GM12878 (cell line): ENCODE data around the gene WASF2. TPM values are rescaled to one million over a fixed set of nuclear protein-coding genes. Genes with fewer than 3 reads are reported as not detected.

Experiments used
- ATAC-seq: fragments of 200-7000 bp; cut with Tn5 transposase; 3 replicates; pipeline ENCODE4 v1.9.1; 2020; ENCODE audit warnings: mild to moderate bottlenecking, moderate library complexity
- BruUV-seq: library from RNA; stranded (reverse); fragments of 400-500 nt; replicated peaks from 2 replicates; lab custom pipeline; 2021; lab: Mats Ljungman, UMichigan
- CTCF ChIA-PET: fragments of 300-600 bp; sonication (Branson Sonifier 250); formaldehyde crosslinking; extraction: SDS; loops from one replicate; lab custom pipeline; 2021; ENCODE audit warnings: inconsistent platforms; lab: Yijun Ruan, JAX
- POLR2A ChIA-PET: fragments of 350-600 bp; formaldehyde crosslinking; extraction: SDS; loops from one replicate; lab custom pipeline; 2021; ENCODE audit warnings: inconsistent platforms; lab: Charles Lee
- RAD21 ChIA-PET: fragments of 300-600 bp; sonication (Branson Sonifier 250); formaldehyde crosslinking; loops from one replicate; lab custom pipeline; 2023; ENCODE audit warnings: antibody characterized with exemption; ENCODE audit not compliant: unreplicated experiment; lab: Charles Lee
- SMC1A ChIA-PET: fragments of 300-600 bp; sonication (Branson Sonifier 250); formaldehyde crosslinking; loops from one replicate; lab custom pipeline; 2023; ENCODE audit not compliant: unreplicated experiment, uncharacterized antibody; lab: Charles Lee
- DNase-seq: peaks from one replicate; pipeline ENCODE4 v3.0.0-alpha.2; 2011; ENCODE audit warnings: low read depth, low spot score
- FAIRE-seq: peaks from 3 replicates; lab custom pipeline; 2011; peaks lifted over from hg19 to GRCh38; lab: Jason Lieb, UNC
- H2AFZ ChIP-seq: 2 replicates; pipeline ENCODE4 v1.6.0; 2011; ENCODE audit warnings: low read depth, low read length, control low read depth; ENCODE audit not compliant: control insufficient read depth
- H3K27ac ChIP-seq: 2 replicates; pipeline ENCODE4 v1.5.1; 2011; ENCODE audit warnings: control low read depth; ENCODE audit not compliant: control insufficient read depth, insufficient read depth
- H3K27me3 ChIP-seq, 2 experiments: replicated peaks in 1 of 2; 2 replicates each; pipeline versions ENCODE4 v1.6.0 to v1.6.1; 2011; ENCODE audit warnings: low read length in 1 of 2; ENCODE audit not compliant: control insufficient read depth in 2 of 2, insufficient read depth in 2 of 2
- H3K36me3 ChIP-seq, 2 experiments: 2 replicates each; pipeline ENCODE4 v1.5.1; 2011; ENCODE audit warnings: low read length in 1 of 2; ENCODE audit not compliant: control insufficient read depth in 2 of 2, insufficient read depth in 2 of 2
- H3K4me1 ChIP-seq: 2 replicates; pipeline ENCODE4 v1.6.1; 2011; ENCODE audit warnings: mild to moderate bottlenecking, low read length, moderate library complexity, mixed read lengths; ENCODE audit not compliant: control insufficient read depth, insufficient read depth
- H3K4me2 ChIP-seq: 2 replicates; pipeline ENCODE4 v1.6.0; 2011; ENCODE audit warnings: control low read depth; ENCODE audit not compliant: control insufficient read depth, insufficient read depth
- H3K4me3 ChIP-seq: fragments of 200-600 bp; sonication (generic); 2 replicates; pipeline ENCODE4 v1.5.1; 2016
- H3K79me2 ChIP-seq: 2 replicates; pipeline ENCODE4 v1.6.0; 2011; ENCODE audit warnings: low read length; ENCODE audit not compliant: control insufficient read depth, insufficient read depth
- H3K9ac ChIP-seq: 2 replicates; pipeline ENCODE4 v1.8.0; 2011; ENCODE audit warnings: low read length, control low read depth, mixed read lengths; ENCODE audit not compliant: control insufficient read depth, insufficient read depth
- H3K9me3 ChIP-seq: replicated peaks from 3 replicates; pipeline ENCODE4 v1.5.1; 2011; ENCODE audit warnings: mild to moderate bottlenecking, low read length; ENCODE audit not compliant: control insufficient read depth, insufficient read depth
- H4K20me1 ChIP-seq: 2 replicates; pipeline ENCODE4 v1.6.0; 2011; ENCODE audit not compliant: control insufficient read depth, insufficient read depth
- BACH1 ChIP-seq: fragments of 450-650 bp; IDR thresholded peaks from 2 replicates; pipeline ENCODE4 v1.6.1; 2017; ENCODE audit warnings: mild to moderate bottlenecking, borderline replicate concordance
- EZH2 ChIP-seq: IDR thresholded peaks from 2 replicates; pipeline ENCODE4 v1.6.1; 2012; ENCODE audit warnings: low read depth, mild to moderate bottlenecking, control low read depth, inconsistent platforms, low read length, borderline replicate concordance; ENCODE audit not compliant: control insufficient read depth
- MYB ChIP-seq: fragments of 150-350 bp; IDR thresholded peaks from 2 replicates; pipeline ENCODE4 v1.6.1; 2014; ENCODE audit warnings: mild to moderate bottlenecking, low read depth, low read length, borderline replicate concordance
- NBN ChIP-seq: fragments of 450-650 bp; IDR thresholded peaks from 2 replicates; pipeline ENCODE4 v1.6.1; 2016
- NR2F1 ChIP-seq: fragments of 450-650 bp; conservative IDR thresholded peaks from 2 replicates; pipeline ENCODE4 v1.6.1; 2017; ENCODE audit warnings: mild to moderate bottlenecking
- PAX5 ChIP-seq: IDR thresholded peaks from 2 replicates; pipeline ENCODE4 v1.6.1; 2011; ENCODE audit warnings: low read depth, low read length, borderline replicate concordance
- PKNOX1 ChIP-seq: fragments of 450-650 bp; IDR thresholded peaks from 2 replicates; pipeline ENCODE4 v1.6.1; 2016; ENCODE audit warnings: mild to moderate bottlenecking
- SPI1 ChIP-seq: IDR thresholded peaks from 2 replicates; pipeline ENCODE4 v1.6.1; 2011; ENCODE audit warnings: low read depth, mild to moderate bottlenecking, low read length, moderate library complexity, borderline replicate concordance; ENCODE audit not compliant: insufficient read depth
- STAT1 ChIP-seq: fragments of 450-650 bp; conservative IDR thresholded peaks from 2 replicates; pipeline ENCODE4 v1.6.1; 2014; ENCODE audit warnings: antibody characterized with exemption, mild to moderate bottlenecking
- WRNIP1 ChIP-seq: IDR thresholded peaks from 2 replicates; pipeline ENCODE4 v1.6.1; 2011; ENCODE audit warnings: low read depth, low read length, improper control_type of control experiment, borderline replicate concordance
- ZNF274 ChIP-seq: IDR thresholded peaks from one replicate; pipeline ENCODE4 v1.8.0; 2011; ENCODE audit not compliant: insufficient read length, insufficient read depth
- WGBS: methylation state at CpG from one replicate; pipeline ENCODE4 v1.1.6; 2016; ENCODE audit warnings: low lambda C conversion rate; ENCODE audit not compliant: insufficient replicate concordance, insufficient coverage; ENCODE audit errors: missing lambda C conversion rate; 5-methylcytosine and 5-hydroxymethylcytosine counted together
- in situ Hi-C: fragments of 300-500 bp; cut with MboI; formaldehyde crosslinking; loops from 9 replicates; pipeline ENCODE4 v1.14.3; 2018; ENCODE audit warnings: mixed read lengths
- intact Hi-C: fragments of 100-400 bp; cut with micrococcal nuclease; formaldehyde crosslinking; loops from one replicate; pipeline ENCODE4 v1.14.2; 2022; ENCODE audit not compliant: unreplicated experiment
- polyA plus RNA-seq, 11 experiments: library from polyadenylated mRNA; depleted of rRNA in 4 of 11; unstranded in 6 of 11; stranded (reverse) in 5 of 11; fragments of >200 nt; fragmentation: Nextera tagmentation in 4 of 11; fragmentation: Illumina TruSeq in 1 of 11; extraction: Ambion mirVana in 4 of 11; extraction: Trizol in 1 of 11; gene quantifications; 1 replicate in 1 of 11; 2 replicates in 10 of 11; pipeline versions ENCODE4 v1.2.1 to v1.2.3, GENCODE V29; 2011 to 2016; ENCODE audit warnings: inconsistent platforms in 2 of 11, missing spikeins in 2 of 11, low read depth in 1 of 11
- total RNA-seq, 4 experiments: library from RNA; depleted of rRNA in 3 of 4; stranded (reverse); fragments of >200 nt in 3 of 4; fragmentation: Illumina TruSeq in 1 of 4; extraction: Trizol in 1 of 4; gene quantifications; 2 replicates each; pipeline versions ENCODE4 v1.2.1 to v1.2.3, GENCODE V29; 2013 to 2021
- TF ChIP-seq, protein P1 (sequence below): fragments of 450-650 bp; IDR thresholded peaks from 2 replicates; pipeline ENCODE4 v1.6.1; 2017; ENCODE audit warnings: mild to moderate bottlenecking, moderate library complexity

Gene WASF2
- total and polyA plus RNA-seq, 10 of the 15 experiments (the other 5 are each of a cell fraction or from before 2014, with no cell fraction given) = 7.0 to 111 (median 37.1) TPM

GRCh38 chr1:27513958-27514357 is 24.0 kb upstream of the WASF2 start:
- Histone ChIP-seq H3K4me1 (no peaks in the 10 kb centered on the region; the same call in 1 of the 2 replicates), H3K9ac (no peak overlapping the region), H3K4me3 (no peak overlapping the region), H3K4me2 (no peak overlapping the region), H3K9me3 (no peaks in the 10 kb centered on the region), H3K27ac (no peak overlapping the region), H3K79me2 (no peaks in the 10 kb centered on the region), H2AFZ (no peak overlapping the region), H3K27me3 (no peaks in the 10 kb centered on the region), H4K20me1 (no peaks in the 10 kb centered on the region), H3K36me3 (no peaks in the 10 kb centered on the region)
- ChIA-PET POLR2A (interaction anchor here (0.7 to 0.8 kb wide), 2 partner anchors 24 to 68 kb away, joined by 3 read pairs; partner anchors contain the start of gene WASF2), CTCF (interaction anchor here (1.1 to 2.1 kb wide), 3 partner anchors 12 to 93 kb away, joined by 3 to 6 read pairs (median 4); no protein-coding TSS in a partner anchor), RAD21 (no interaction called here), SMC1A (interaction anchor here (0.5 to 1.2 kb wide), 3 partner anchors 11 to 71 kb away, joined by 3 read pairs; no protein-coding TSS in a partner anchor)
- TF ChIP-seq PKNOX1 = no peak
- no peak for TF ChIP-seq ZNF274
- no peak for TF ChIP-seq EZH2
- TF ChIP-seq STAT1 = no peak
- no peak for TF ChIP-seq MYB
- TF ChIP-seq BACH1 = no peak
- no peak for TF ChIP-seq NBN
- no peak for TF ChIP-seq PAX5
- TF ChIP-seq, protein P1, sequence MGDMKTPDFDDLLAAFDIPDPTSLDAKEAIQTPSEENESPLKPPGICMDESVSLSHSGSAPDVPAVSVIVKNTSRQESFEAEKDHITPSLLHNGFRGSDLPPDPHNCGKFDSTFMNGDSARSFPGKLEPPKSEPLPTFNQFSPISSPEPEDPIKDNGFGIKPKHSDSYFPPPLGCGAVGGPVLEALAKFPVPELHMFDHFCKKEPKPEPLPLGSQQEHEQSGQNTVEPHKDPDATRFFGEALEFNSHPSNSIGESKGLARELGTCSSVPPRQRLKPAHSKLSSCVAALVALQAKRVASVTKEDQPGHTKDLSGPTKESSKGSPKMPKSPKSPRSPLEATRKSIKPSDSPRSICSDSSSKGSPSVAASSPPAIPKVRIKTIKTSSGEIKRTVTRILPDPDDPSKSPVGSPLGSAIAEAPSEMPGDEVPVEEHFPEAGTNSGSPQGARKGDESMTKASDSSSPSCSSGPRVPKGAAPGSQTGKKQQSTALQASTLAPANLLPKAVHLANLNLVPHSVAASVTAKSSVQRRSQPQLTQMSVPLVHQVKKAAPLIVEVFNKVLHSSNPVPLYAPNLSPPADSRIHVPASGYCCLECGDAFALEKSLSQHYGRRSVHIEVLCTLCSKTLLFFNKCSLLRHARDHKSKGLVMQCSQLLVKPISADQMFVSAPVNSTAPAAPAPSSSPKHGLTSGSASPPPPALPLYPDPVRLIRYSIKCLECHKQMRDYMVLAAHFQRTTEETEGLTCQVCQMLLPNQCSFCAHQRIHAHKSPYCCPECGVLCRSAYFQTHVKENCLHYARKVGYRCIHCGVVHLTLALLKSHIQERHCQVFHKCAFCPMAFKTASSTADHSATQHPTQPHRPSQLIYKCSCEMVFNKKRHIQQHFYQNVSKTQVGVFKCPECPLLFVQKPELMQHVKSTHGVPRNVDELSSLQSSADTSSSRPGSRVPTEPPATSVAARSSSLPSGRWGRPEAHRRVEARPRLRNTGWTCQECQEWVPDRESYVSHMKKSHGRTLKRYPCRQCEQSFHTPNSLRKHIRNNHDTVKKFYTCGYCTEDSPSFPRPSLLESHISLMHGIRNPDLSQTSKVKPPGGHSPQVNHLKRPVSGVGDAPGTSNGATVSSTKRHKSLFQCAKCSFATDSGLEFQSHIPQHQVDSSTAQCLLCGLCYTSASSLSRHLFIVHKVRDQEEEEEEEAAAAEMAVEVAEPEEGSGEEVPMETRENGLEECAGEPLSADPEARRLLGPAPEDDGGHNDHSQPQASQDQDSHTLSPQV = no peak
- TF ChIP-seq WRNIP1 = no peak
- no peak for TF ChIP-seq SPI1
- TF ChIP-seq NR2F1 = no peak
- intact Hi-C loops = no loop called here
- WGBS = 45% methylated on average over 7 of the region's 7 CpGs
- ATAC-seq = no peak
- in situ Hi-C loops = loop anchor here (5.0 kb wide), 1 partner anchor 48 kb away; no protein-coding TSS in a partner anchor
- FAIRE-seq = no peak
- BruUV-seq = no TSS peak
- DNase-seq = no peak
